ENCODE data around the gene OPRD1. TPM values are rescaled to one million over a fixed set of nuclear protein-coding genes. Genes with fewer than 3 reads are reported as not detected.
"Not testable (repeated sequence)": the region's sequence is repeated elsewhere in the genome, so short reads cannot be mapped to it uniquely, and the experiment has no call there.

The OPRD1 gene
- total RNA-seq, 4 donors from 2014 or later = not detected

- Histone ChIP-seq H3K9me3 (no peaks in the 10 kb centered on the region), H3K36me3 (no peaks in the 10 kb centered on the region), H3K4me1 (no peaks in the 10 kb centered on the region), H3K4me3 (no peak overlapping the region), H3K27me3 (no peaks in the 10 kb centered on the region), H3K27ac (no peak overlapping the region)
- no peak for TF ChIP-seq CTCF (IDR thresholded peaks at IDR 0.05)
- TF ChIP-seq POLR2A (IDR thresholded peaks at IDR 0.05) = no peak
- TF ChIP-seq EP300 (IDR thresholded peaks at IDR 0.05) = no peak
- TF ChIP-seq POLR2AphosphoS5 (IDR thresholded peaks at IDR 0.05) = no peak
- 89% methylated on average over 3 of the region's 3 CpGs for WGBS
- no peak for DNase-seq (ENCODE audit: low spot score in 2 of 2)
Observed at GRCh38 chr1:28848416-28848815, 36.4 kb downstream of the OPRD1 start.

- Histone ChIP-seq H3K4me1 (peaks cover 8% of the 10 kb centered on the region), H3K36me3 (no peaks in the 10 kb centered on the region), H3K9me3 (no peaks in the 10 kb centered on the region), H3K4me3 (no peak overlapping the region), H3K27me3 (peaks cover 8% of the 10 kb centered on the region), H3K27ac (no peak overlapping the region)
- DNase-seq (ENCODE audit: low spot score in 2 of 2) = no peak
- WGBS = 91% methylated on average over 3 of the region's 3 CpGs
- TF ChIP-seq EP300 (IDR thresholded peaks at IDR 0.05) = no peak
Observed at GRCh38 chr1:28853093-28853742, 41.2 kb downstream of the OPRD1 start.

GRCh38 chr1:28854406-28854805 is 42.4 kb downstream of the OPRD1 start:
- not testable (repeated sequence) for H3K27ac ChIP-seq; H3K4me1 ChIP-seq; DNase-seq (ENCODE audit: low spot score in 2 of 2); H3K27me3 ChIP-seq; H3K9me3 ChIP-seq; H3K4me3 ChIP-seq; H3K36me3 ChIP-seq
- 83% methylated on average over 7 of the region's 7 CpGs for WGBS

- 66% methylated on average over 8 of the region's 8 CpGs for WGBS
- H3K27ac ChIP-seq = no peak overlapping the region
- TF ChIP-seq CTCF (IDR thresholded peaks at IDR 0.05) (no peak), POLR2AphosphoS5 (IDR thresholded peaks at IDR 0.05) (no peak), EP300 (IDR thresholded peaks at IDR 0.05) (no peak), POLR2A (IDR thresholded peaks at IDR 0.05) (no peak)
- H3K9me3 ChIP-seq = no peaks in the 10 kb centered on the region
- no peak for DNase-seq (ENCODE audit: low spot score in 2 of 2)
- peaks cover 8% of the 10 kb centered on the region for H3K4me1 ChIP-seq
- no peaks in the 10 kb centered on the region for H3K36me3 ChIP-seq
- no peak overlapping the region for H3K4me3 ChIP-seq
- H3K27me3 ChIP-seq = peaks cover 8% of the 10 kb centered on the region
Observed at GRCh38 chr1:28855046-28855445, 43.1 kb downstream of the OPRD1 start.

- peaks cover 8% of the 10 kb centered on the region for H3K27me3 ChIP-seq
- TF ChIP-seq POLR2A (IDR thresholded peaks at IDR 0.05) (no peak), EP300 (IDR thresholded peaks at IDR 0.05) (no peak), CTCF (IDR thresholded peaks at IDR 0.05) (no peak), POLR2AphosphoS5 (IDR thresholded peaks at IDR 0.05) (no peak)
- no peaks in the 10 kb centered on the region for H3K36me3 ChIP-seq
- no peak overlapping the region for H3K27ac ChIP-seq
- H3K4me3 ChIP-seq = no peak overlapping the region
- no peaks in the 10 kb centered on the region for H3K9me3 ChIP-seq
- WGBS = 18% methylated on average over 5 of the region's 12 CpGs
- DNase-seq (ENCODE audit: low spot score in 2 of 2) = no peak
- peaks cover 8% of the 10 kb centered on the region for H3K4me1 ChIP-seq
Observed at GRCh38 chr1:28855469-28855951, 43.5 kb downstream of the OPRD1 start.

- WGBS = 66% methylated on average over 6 of the region's 7 CpGs
Observed at GRCh38 chr1:28855969-28856368, 44.0 kb downstream of the OPRD1 start.

More at GRCh38 chr1:28855969-28856368, 44.0 kb downstream of the OPRD1 start:
- no peak for DNase-seq (ENCODE audit: low spot score in 2 of 2)
- H3K9me3 ChIP-seq = no peaks in the 10 kb centered on the region
- H3K4me1 ChIP-seq = peaks cover 8% of the 10 kb centered on the region
- H3K27me3 ChIP-seq = peaks cover 8% of the 10 kb centered on the region
- no peak for TF ChIP-seq CTCF (IDR thresholded peaks at IDR 0.05)
- no peak for TF ChIP-seq POLR2A (IDR thresholded peaks at IDR 0.05)
- no peak for TF ChIP-seq EP300 (IDR thresholded peaks at IDR 0.05)
- TF ChIP-seq POLR2AphosphoS5 (IDR thresholded peaks at IDR 0.05) = no peak
- H3K36me3 ChIP-seq = no peaks in the 10 kb centered on the region
- H3K27ac ChIP-seq = no peak overlapping the region
- no peak overlapping the region for H3K4me3 ChIP-seq
